ENCODE measurements around the gene AMFR.

The AMFR gene

GRCh38 chr16:56363181-56363716 lies 62.1 kb downstream of the AMFR start:
- DNase-seq (ENCODE audit: low read depth in 3 of 3): no peak

- DNase-seq (ENCODE audit: low read depth in 3 of 3): no peak
These were observed 62.6 kb downstream of the AMFR start for GRCh38 chr16:56362706-56363105.

GRCh38 chr16:56362057-56362655 lies 63.2 kb downstream of the AMFR start:
- no peak for DNase-seq (ENCODE audit: low read depth in 3 of 3)

GRCh38 chr16:56360117-56361008 lies 65.0 kb downstream of the AMFR start:
- no peak for DNase-seq (ENCODE audit: low read depth in 3 of 3)

GRCh38 chr16:56357765-56358322 lies 67.5 kb downstream of the AMFR start:
- no peak for DNase-seq (ENCODE audit: low read depth in 3 of 3)

GRCh38 chr16:56357241-56357764 lies 68.0 kb downstream of the AMFR start:
- DNase-seq (ENCODE audit: low read depth in 3 of 3): no peak

GRCh38 chr16:56356276-56357240 lies 68.8 kb downstream of the AMFR start:
- peak; percentile 6 to 16 (median 15) for DNase-seq (ENCODE audit: low read depth in 3 of 3)

- DNase-seq (ENCODE audit: low read depth in 3 of 3): no peak
These were observed 69.5 kb downstream of the AMFR start for GRCh38 chr16:56355786-56356275.

GRCh38 chr16:56355221-56355620 lies 70.1 kb downstream of the AMFR start:
- no peak for DNase-seq (ENCODE audit: low read depth in 3 of 3)

GRCh38 chr16:56354746-56355145 lies 70.6 kb downstream of the AMFR start:
- no peak for DNase-seq (ENCODE audit: low read depth in 3 of 3)

- no peak for DNase-seq (ENCODE audit: low read depth in 3 of 3)
These were observed 71.3 kb downstream of the AMFR start for GRCh38 chr16:56354016-56354415.

- no peak for DNase-seq (ENCODE audit: low read depth in 3 of 3)
These were observed 72.1 kb downstream of the AMFR start for GRCh38 chr16:56353054-56353921.

GRCh38 chr16:56352351-56353053 lies 72.8 kb downstream of the AMFR start:
- DNase-seq (ENCODE audit: low read depth in 3 of 3): no peak

GRCh38 chr16:56351481-56351880 lies 73.9 kb downstream of the AMFR start:
- DNase-seq (ENCODE audit: low read depth in 3 of 3): no peak

- DNase-seq (ENCODE audit: low read depth in 3 of 3): no peak
These were observed 74.6 kb downstream of the AMFR start for GRCh38 chr16:56350491-56351405.

- no peak for DNase-seq (ENCODE audit: low read depth in 3 of 3)
These were observed 75.6 kb downstream of the AMFR start for GRCh38 chr16:56349711-56350161.

- no peak for DNase-seq (ENCODE audit: low read depth in 3 of 3)
These were observed 76.3 kb downstream of the AMFR start for GRCh38 chr16:56349086-56349415.
